HG02588 (cell line): ENCODE measurements around the gene MGMT.

Experiments used
- ATAC-seq: cut with Tn5 transposase; IDR thresholded peaks from one replicate; pipeline ENCODE4 v1.9.1; 2021; ENCODE audit warnings: mild to moderate bottlenecking, moderate library complexity; ENCODE audit not compliant: unreplicated experiment

The MGMT gene

DNA sequence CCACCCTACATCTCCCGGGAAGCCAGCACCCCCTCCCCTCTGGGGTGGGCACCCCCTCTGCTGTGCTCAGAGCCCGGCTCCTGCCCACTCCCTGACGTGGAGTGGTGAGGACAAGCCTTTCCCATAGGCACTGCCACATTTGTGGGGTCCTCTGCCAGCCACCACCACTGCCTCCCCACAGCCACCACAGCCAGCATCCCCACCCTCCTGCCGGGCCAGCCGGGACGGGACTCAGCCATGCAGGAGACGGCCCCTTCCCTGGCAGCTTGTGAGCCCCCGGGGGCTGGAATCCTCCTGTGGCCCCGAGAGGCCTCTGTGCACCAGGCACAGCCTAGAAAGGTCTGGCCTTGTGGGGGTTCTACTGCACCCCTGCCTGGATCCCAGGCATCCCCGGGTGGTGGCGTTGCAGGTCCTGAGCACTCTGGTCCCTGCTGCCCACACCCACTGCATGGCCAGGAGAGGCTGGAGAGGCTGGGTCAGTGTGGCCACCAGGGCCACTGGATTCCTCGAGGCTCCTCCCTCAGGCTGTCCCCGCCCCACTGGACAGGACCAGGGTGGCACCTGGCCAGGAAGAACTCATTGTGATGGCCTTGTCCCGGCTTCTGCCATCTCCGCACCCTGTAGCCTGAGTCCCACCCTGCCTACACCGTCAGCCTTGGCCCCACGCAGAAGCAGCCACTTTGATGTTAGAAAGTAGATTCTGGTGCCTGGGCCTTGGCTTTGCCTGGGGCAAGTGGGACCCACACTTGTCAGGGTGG, 349.0 kb downstream of the MGMT start:
- ATAC-seq = no peak

DNA sequence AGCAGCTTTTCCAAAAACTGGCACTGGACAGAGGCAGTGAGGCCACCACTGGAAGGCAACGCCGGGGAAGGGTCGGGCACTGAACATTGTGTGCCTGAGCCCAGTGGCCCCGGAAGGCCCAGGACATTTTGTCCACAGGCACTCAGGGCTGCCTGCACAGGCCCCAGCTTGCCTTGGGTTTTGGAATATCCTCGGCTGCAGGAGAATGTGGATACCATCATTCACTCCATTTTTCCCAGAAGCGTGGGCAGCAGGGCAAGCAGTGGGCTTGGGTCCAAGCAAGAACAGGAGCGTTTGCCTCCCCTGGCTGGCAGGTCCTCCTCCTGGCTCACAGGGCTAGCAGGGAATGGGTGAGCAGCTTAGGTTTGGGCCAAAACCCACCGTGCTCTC, 349.6 kb downstream of the MGMT start:
- ATAC-seq = no peak
